ENCODE measurements around the gene MYOC.
"Not testable (repeated sequence)": the region's sequence is repeated elsewhere in the genome, so short reads cannot be mapped to it uniquely, and the experiment has no call there.

Gene MYOC

GRCh38 chr1:171652234-171652822 is at the start of gene MYOC:
MYOC (minus strand) TSS chr1:171652688; CDS start chr1:171652611, 77 bp downstream.
- no peaks in the 10 kb centered on the region for H3K9me3 ChIP-seq (ENCODE audit: low read length)
- no peak within 1 kb of the TSS for H2AFZ ChIP-seq (ENCODE audit: low read length)
- no peaks in the 10 kb centered on the region for H3F3A ChIP-seq (ENCODE audit: insufficient read depth, low read length)
- H3K4me2 ChIP-seq (ENCODE audit: low read length): no peak within 1 kb of the TSS
- no peaks in the 10 kb centered on the region for H3K36me3 ChIP-seq (ENCODE audit: insufficient read depth, low read length)
- no peak within 1 kb of the TSS for H3K4me3 ChIP-seq (ENCODE audit: low read depth, low read length, poor library complexity, severe bottlenecking)
- H3K9ac ChIP-seq (ENCODE audit: low read length): no peak within 1 kb of the TSS
- H3K9me2 ChIP-seq (ENCODE audit: low read depth, low read length): no peaks in the 10 kb centered on the region
- no peak within 1 kb of the TSS for H3K27ac ChIP-seq (ENCODE audit: low read depth, low read length, poor library complexity, severe bottlenecking)
- H4K20me1 ChIP-seq (ENCODE audit: insufficient read depth, low read length): no peaks in the 10 kb centered on the region
- no peaks in the 10 kb centered on the region for H3K4me1 ChIP-seq (ENCODE audit: insufficient read depth, low read length, severe bottlenecking)
- H3K27me3 ChIP-seq (ENCODE audit: insufficient read depth, low read length): no peaks in the 10 kb centered on the region; the same call in 1 of the 2 replicates
- no peaks in the 10 kb centered on the region for H3K79me2 ChIP-seq (ENCODE audit: insufficient read depth, low read length)
- TF ChIP-seq CTCF (IDR thresholded peaks at IDR 0.05; ENCODE audit: low read length) (no peak), EZH2 (IDR thresholded peaks at IDR 0.05; ENCODE audit: borderline replicate concordance, low read length) (no peak)

- H3K4me2 ChIP-seq (ENCODE audit: low read length): no peak overlapping the region
- no peaks in the 10 kb centered on the region for H3K36me3 ChIP-seq (ENCODE audit: insufficient read depth, low read length)
- H3K9me2 ChIP-seq (ENCODE audit: low read depth, low read length): no peaks in the 10 kb centered on the region
- H3K79me2 ChIP-seq (ENCODE audit: insufficient read depth, low read length): no peaks in the 10 kb centered on the region
- no peak overlapping the region for H2AFZ ChIP-seq (ENCODE audit: low read length)
- H4K20me1 ChIP-seq (ENCODE audit: insufficient read depth, low read length): no peaks in the 10 kb centered on the region
- H3K9ac ChIP-seq (ENCODE audit: low read length): no peak overlapping the region
- no peak overlapping the region for H3K27ac ChIP-seq (ENCODE audit: low read depth, low read length, poor library complexity, severe bottlenecking)
- no peaks in the 10 kb centered on the region for H3F3A ChIP-seq (ENCODE audit: insufficient read depth, low read length)
- no peak overlapping the region for H3K4me3 ChIP-seq (ENCODE audit: low read depth, low read length, poor library complexity, severe bottlenecking)
- no peaks in the 10 kb centered on the region for H3K9me3 ChIP-seq (ENCODE audit: low read length)
- H3K27me3 ChIP-seq (ENCODE audit: insufficient read depth, low read length): no peaks in the 10 kb centered on the region
- TF ChIP-seq EZH2 (IDR thresholded peaks at IDR 0.05; ENCODE audit: borderline replicate concordance, low read length) (no peak), CTCF (IDR thresholded peaks at IDR 0.05; ENCODE audit: low read length) (no peak)
- H3K4me1 ChIP-seq (ENCODE audit: insufficient read depth, low read length, severe bottlenecking): no peaks in the 10 kb centered on the region
Measured at GRCh38 chr1:171699531-171699930, 47.0 kb upstream of the MYOC start.

- H3K9me2 ChIP-seq (ENCODE audit: low read depth, low read length): not testable (repeated sequence)
Measured at GRCh38 chr1:171695772-171696171, 43.3 kb upstream of the MYOC start.

DNA sequence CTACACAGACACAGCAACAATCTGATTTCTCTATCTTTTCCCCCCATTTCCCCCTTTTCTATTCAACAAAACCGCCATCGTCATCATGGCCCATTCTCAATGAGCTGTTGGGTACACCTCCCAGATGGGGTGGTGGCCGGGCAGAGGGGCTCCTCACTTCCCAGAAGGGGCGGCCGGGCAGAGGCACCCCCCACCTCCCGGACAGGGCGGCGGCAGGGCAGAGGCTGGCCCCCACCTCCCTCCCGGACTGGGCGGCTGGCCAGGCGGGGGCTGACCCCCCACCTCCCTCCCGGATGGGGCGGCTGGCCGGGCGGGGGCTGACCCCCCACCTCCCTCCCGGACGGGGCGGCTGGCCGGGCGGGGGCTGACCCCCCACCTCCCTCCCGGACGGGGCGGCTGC is 41.1 kb upstream of the MYOC start:
- H3K79me2 ChIP-seq (ENCODE audit: insufficient read depth, low read length); H4K20me1 ChIP-seq (ENCODE audit: insufficient read depth, low read length); H3F3A ChIP-seq (ENCODE audit: insufficient read depth, low read length); H3K9me3 ChIP-seq (ENCODE audit: low read length); H3K36me3 ChIP-seq (ENCODE audit: insufficient read depth, low read length); H3K27me3 ChIP-seq (ENCODE audit: insufficient read depth, low read length); H3K4me1 ChIP-seq (ENCODE audit: insufficient read depth, low read length, severe bottlenecking); H2AFZ ChIP-seq (ENCODE audit: low read length); H3K4me2 ChIP-seq (ENCODE audit: low read length); H3K9ac ChIP-seq (ENCODE audit: low read length); H3K4me3 ChIP-seq (ENCODE audit: low read depth, low read length, poor library complexity, severe bottlenecking); H3K27ac ChIP-seq (ENCODE audit: low read depth, low read length, poor library complexity, severe bottlenecking); H3K9me2 ChIP-seq (ENCODE audit: low read depth, low read length): not testable (repeated sequence)

More at GRCh38 chr1:171695772-171696171, 43.3 kb upstream of the MYOC start:
- H2AFZ ChIP-seq (ENCODE audit: low read length); H3K4me2 ChIP-seq (ENCODE audit: low read length); H3K36me3 ChIP-seq (ENCODE audit: insufficient read depth, low read length); H3K27me3 ChIP-seq (ENCODE audit: insufficient read depth, low read length); H4K20me1 ChIP-seq (ENCODE audit: insufficient read depth, low read length); H3K4me1 ChIP-seq (ENCODE audit: insufficient read depth, low read length, severe bottlenecking); H3K9me3 ChIP-seq (ENCODE audit: low read length); H3K27ac ChIP-seq (ENCODE audit: low read depth, low read length, poor library complexity, severe bottlenecking); H3K9ac ChIP-seq (ENCODE audit: low read length); H3F3A ChIP-seq (ENCODE audit: insufficient read depth, low read length); H3K4me3 ChIP-seq (ENCODE audit: low read depth, low read length, poor library complexity, severe bottlenecking); H3K79me2 ChIP-seq (ENCODE audit: insufficient read depth, low read length): not testable (repeated sequence)

Measured in OCI-LY1 (cell line).